SU-DHL-6 (cell line): ENCODE data around the gene CD8A.

Experiments
- CTCF ChIP-seq: fragments of 200-600 bp; sonication (generic); IDR thresholded peaks from one replicate; pipeline ENCODE4 v1.5.1; 2017; ENCODE audit warnings: antibody characterized with exemption, mild to moderate bottlenecking, low read length, moderate library complexity; ENCODE audit not compliant: insufficient read depth, poor library complexity, severe bottlenecking
- EZH2phosphoT487 ChIP-seq: fragments of 200-600 bp; sonication (generic), shearing (Covaris generic); conservative IDR thresholded peaks from 2 replicates; pipeline ENCODE4 v1.6.1; 2018; ENCODE audit warnings: mild to moderate bottlenecking, antibody characterized with exemption, low read length, moderate library complexity, mixed read lengths

- no peak for TF ChIP-seq CTCF
- TF ChIP-seq EZH2phosphoT487: no peak
Observed at GRCh38 chr2:86790676-86791572, at the start of gene CD8A.
